Mesothelial cell of epicardium (in vitro differentiated cells): ENCODE measurements around the gene RNH1. TPM values are rescaled to one million over a fixed set of nuclear protein-coding genes. Genes with fewer than 3 reads are reported as not detected.

ENCODE experiments used
- DNase-seq, 2 experiments: peaks; one replicate each; pipeline ENCODE4 v3.0.0; 2021; ENCODE audit warnings: low spot score in 2 of 2; ENCODE audit not compliant: unreplicated experiment in 2 of 2
- H3K27ac Mint-ChIP-seq: 2 replicates; pipeline ENCODE4 v1.8.0; 2021; ENCODE audit warnings: mixed read lengths
- H3K27me3 Mint-ChIP-seq: 2 replicates; pipeline ENCODE4 v1.8.0; 2021; ENCODE audit warnings: low read depth, mixed read lengths
- H3K36me3 Mint-ChIP-seq: 2 replicates; pipeline ENCODE4 v1.8.0; 2021; ENCODE audit warnings: mixed read lengths
- H3K4me1 Mint-ChIP-seq: 2 replicates; pipeline ENCODE4 v1.8.0; 2021; ENCODE audit warnings: mixed read lengths
- H3K4me3 Mint-ChIP-seq: 2 replicates; pipeline ENCODE4 v1.8.0; 2021; ENCODE audit warnings: mild to moderate bottlenecking, moderate library complexity, mixed read lengths
- H3K9me3 Mint-ChIP-seq: 2 replicates; pipeline ENCODE4 v1.8.0; 2021; ENCODE audit warnings: mixed read lengths
- CTCF ChIP-seq: fragments of 200-600 bp; sonication (generic); IDR thresholded peaks from one replicate; pipeline ENCODE4 v1.5.0; 2021; ENCODE audit warnings: antibody characterized with exemption; ENCODE audit not compliant: unreplicated experiment
- total RNA-seq: library from RNA; stranded (reverse); gene quantifications from 3 replicates; pipeline ENCODE4 v1.2.1, GENCODE V29; 2021

RNH1 gene
- total RNA-seq, 1 donor from 2014 or later = 81.7 TPM

- no peak for TF ChIP-seq CTCF
- H3K9me3 Mint-ChIP-seq = peaks cover 19% of the 10 kb centered on the region
- no peak overlapping the region for H3K4me3 Mint-ChIP-seq
- H3K27me3 Mint-ChIP-seq = no peaks in the 10 kb centered on the region
- no peaks in the 10 kb centered on the region for H3K4me1 Mint-ChIP-seq
- no peak overlapping the region for H3K27ac Mint-ChIP-seq
- no peak for DNase-seq
- peaks cover 34% of the 10 kb centered on the region for H3K36me3 Mint-ChIP-seq
Observed at GRCh38 chr11:516400-516799, 9.4 kb upstream of the RNH1 start.

DNA sequence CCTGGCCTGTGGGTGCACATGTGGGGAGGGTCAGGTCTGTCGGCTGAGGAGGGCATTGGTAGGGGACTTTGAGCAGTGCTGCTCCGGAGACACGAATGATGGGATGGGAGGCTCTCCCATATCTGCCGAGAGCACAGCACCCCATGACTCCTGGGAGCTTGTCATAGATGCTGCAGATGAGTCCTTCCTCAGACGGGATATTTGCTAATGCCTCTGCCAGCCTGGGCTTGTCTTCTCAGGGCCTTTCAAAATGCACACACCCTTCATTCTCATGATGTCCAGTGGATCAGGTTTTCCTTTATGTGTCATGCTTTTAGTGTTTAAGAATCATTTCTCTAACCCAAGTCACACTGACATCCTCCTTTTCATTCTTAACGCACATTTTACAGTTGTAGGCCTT, 8.1 kb upstream of the RNH1 start:
- Mint-ChIP-seq H3K27me3 (no peaks in the 10 kb centered on the region), H3K4me1 (no peaks in the 10 kb centered on the region), H3K27ac (no peak overlapping the region), H3K4me3 (no peak overlapping the region), H3K36me3 (peaks cover 31% of the 10 kb centered on the region), H3K9me3 (peaks cover 12% of the 10 kb centered on the region)
- no peak for DNase-seq
- TF ChIP-seq CTCF = no peak

- no peaks in the 10 kb centered on the region for H3K4me1 Mint-ChIP-seq
- DNase-seq = no peak
- no peaks in the 10 kb centered on the region for H3K27me3 Mint-ChIP-seq
- H3K36me3 Mint-ChIP-seq = peaks cover 36% of the 10 kb centered on the region
- no peak for TF ChIP-seq CTCF
- H3K27ac Mint-ChIP-seq = no peak overlapping the region
- peaks cover 12% of the 10 kb centered on the region for H3K9me3 Mint-ChIP-seq
- H3K4me3 Mint-ChIP-seq = no peak overlapping the region
Observed at GRCh38 chr11:514606-515005, 7.6 kb upstream of the RNH1 start.

- peaks cover 2% of the 10 kb centered on the region for H3K4me1 Mint-ChIP-seq
- no peak for DNase-seq
Observed at GRCh38 chr11:512761-513595, 5.9 kb upstream of the RNH1 start.

DNA sequence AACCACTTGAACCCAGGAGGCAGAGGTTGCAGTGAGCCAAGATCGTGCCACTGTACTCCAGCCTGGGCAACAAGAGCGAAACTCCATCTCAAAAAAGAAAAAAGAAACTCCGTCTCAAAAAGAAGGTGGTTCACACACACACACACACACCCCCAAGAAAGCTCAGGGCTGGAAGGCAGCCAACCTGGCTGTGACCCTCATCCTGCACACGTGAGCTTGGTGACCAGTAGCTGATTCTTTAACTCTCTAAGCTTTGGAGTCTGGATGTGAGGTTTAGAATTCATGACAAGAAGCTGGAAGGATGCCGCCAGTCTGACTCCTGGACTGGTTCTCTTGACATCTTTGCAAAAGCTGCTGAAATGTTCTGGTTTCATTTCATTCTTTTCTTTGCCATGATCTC, 1.9 kb upstream of the RNH1 start:
- Mint-ChIP-seq H3K9me3 (no peaks in the 10 kb centered on the region), H3K36me3 (peaks cover 19% of the 10 kb centered on the region)

More at GRCh38 chr11:512761-513595, 5.9 kb upstream of the RNH1 start:
- no peak for TF ChIP-seq CTCF
- Mint-ChIP-seq H3K4me3 (no peak overlapping the region), H3K27me3 (no peaks in the 10 kb centered on the region), H3K27ac (no peak overlapping the region), H3K36me3 (peaks cover 36% of the 10 kb centered on the region), H3K9me3 (peaks cover 12% of the 10 kb centered on the region)

More for the DNA sequence above, 1.9 kb upstream of the RNH1 start:
- no peak for TF ChIP-seq CTCF
- Mint-ChIP-seq H3K27ac (no peak overlapping the region), H3K4me1 (peaks cover 22% of the 10 kb centered on the region), H3K4me3 (peak overlapping the region; percentile 46), H3K27me3 (no peaks in the 10 kb centered on the region)
- DNase-seq = no peak
